KOPT-K1 (cell line): Measurements from ENCODE around the gene RNF182.
"Not testable (repeated sequence)": the region's sequence is repeated elsewhere in the genome, so short reads cannot be mapped to it uniquely, and the experiment has no call there.

Source experiments
- H3K27ac ChIP-seq: fragments of 200-600 bp; sonication (generic); 2 replicates; pipeline ENCODE4 v1.5.1; 2016; ENCODE audit warnings: antibody characterized with exemption, mild to moderate bottlenecking, low read depth, low read length; ENCODE audit not compliant: poor library complexity, severe bottlenecking
- H3K36me3 ChIP-seq: fragments of 200-600 bp; sonication (generic); 2 replicates; pipeline ENCODE4 v1.5.1; 2017; ENCODE audit warnings: antibody characterized with exemption, mild to moderate bottlenecking, low read length, moderate library complexity; ENCODE audit not compliant: insufficient read depth
- H3K9me3 ChIP-seq: fragments of 200-600 bp; sonication (generic); 2 replicates; pipeline ENCODE4 v1.5.1; 2017; ENCODE audit warnings: antibody characterized with exemption, low read length, mild to moderate bottlenecking; ENCODE audit not compliant: insufficient read depth, poor library complexity, severe bottlenecking

RNF182 gene

GRCh38 chr6:13924949-13925881 lies at the start of gene RNF182:
Gene RNF182, plus strand, starts transcription at chr6:13924952. Its CDS starts 52,168 bp downstream, at chr6:13977120.
- Histone ChIP-seq H3K27ac (no peak within 1 kb of the TSS), H3K36me3 (no peaks in the 10 kb centered on the region), H3K9me3 (peaks cover 9% of the 10 kb centered on the region)

GRCh38 chr6:13877051-13877450 lies 47.7 kb upstream of the RNF182 start:
- Histone ChIP-seq H3K36me3 (no peaks in the 10 kb centered on the region), H3K9me3 (peaks cover 5% of the 10 kb centered on the region), H3K27ac (no peak overlapping the region)

GRCh38 chr6:13880061-13880663 lies 44.6 kb upstream of the RNF182 start:
- H3K36me3 ChIP-seq, H3K27ac ChIP-seq: not testable (repeated sequence)
- H3K9me3 ChIP-seq, result peaks cover 10% of the 10 kb centered on the region

GRCh38 chr6:13881621-13882165 lies 43.1 kb upstream of the RNF182 start:
- Histone ChIP-seq H3K27ac (no peak overlapping the region), H3K9me3 (peaks cover 10% of the 10 kb centered on the region), H3K36me3 (no peaks in the 10 kb centered on the region)

GRCh38 chr6:13883966-13884365 lies 40.8 kb upstream of the RNF182 start:
- Histone ChIP-seq H3K27ac (no peak overlapping the region), H3K9me3 (peaks cover 5% of the 10 kb centered on the region), H3K36me3 (no peaks in the 10 kb centered on the region)

GRCh38 chr6:13884397-13884796 lies 40.4 kb upstream of the RNF182 start:
- H3K36me3 ChIP-seq, result no peaks in the 10 kb centered on the region
- H3K27ac ChIP-seq, result no peak overlapping the region
- peaks cover 5% of the 10 kb centered on the region for H3K9me3 ChIP-seq

- H3K36me3 ChIP-seq, result no peaks in the 10 kb centered on the region
- peaks cover 5% of the 10 kb centered on the region for H3K9me3 ChIP-seq
- H3K27ac ChIP-seq, result no peak overlapping the region
Measured at GRCh38 chr6:13885601-13886000, 39.2 kb upstream of the RNF182 start.

- H3K36me3 ChIP-seq, result no peaks in the 10 kb centered on the region
- no peak overlapping the region for H3K27ac ChIP-seq
Measured at GRCh38 chr6:13886949-13887348, 37.8 kb upstream of the RNF182 start.

GRCh38 chr6:13892017-13892645 lies 32.6 kb upstream of the RNF182 start:
- Histone ChIP-seq H3K36me3 (no peaks in the 10 kb centered on the region), H3K9me3 (no peaks in the 10 kb centered on the region)

More at GRCh38 chr6:13886949-13887348, 37.8 kb upstream of the RNF182 start:
- H3K9me3 ChIP-seq, result peaks cover 5% of the 10 kb centered on the region

GRCh38 chr6:13902922-13903321 lies 21.8 kb upstream of the RNF182 start:
- Histone ChIP-seq H3K36me3 (no peaks in the 10 kb centered on the region), H3K9me3 (no peaks in the 10 kb centered on the region), H3K27ac (no peak overlapping the region)

More at GRCh38 chr6:13892017-13892645, 32.6 kb upstream of the RNF182 start:
- H3K27ac ChIP-seq, result no peak overlapping the region

GRCh38 chr6:13903364-13903763 lies 21.4 kb upstream of the RNF182 start:
- Histone ChIP-seq H3K27ac (no peak overlapping the region), H3K36me3 (no peaks in the 10 kb centered on the region), H3K9me3 (no peaks in the 10 kb centered on the region)

- Histone ChIP-seq H3K36me3 (no peaks in the 10 kb centered on the region), H3K9me3 (no peaks in the 10 kb centered on the region), H3K27ac (no peak overlapping the region)
Measured at GRCh38 chr6:13907001-13907350, 17.8 kb upstream of the RNF182 start.

- no peaks in the 10 kb centered on the region for H3K9me3 ChIP-seq
- H3K27ac ChIP-seq, result no peak overlapping the region
- H3K36me3 ChIP-seq, result no peaks in the 10 kb centered on the region
Measured at GRCh38 chr6:13907614-13908215, 17.0 kb upstream of the RNF182 start.

GRCh38 chr6:13908955-13909381 lies 15.8 kb upstream of the RNF182 start:
- Histone ChIP-seq H3K9me3 (no peaks in the 10 kb centered on the region), H3K36me3 (no peaks in the 10 kb centered on the region), H3K27ac (no peak overlapping the region)

- H3K9me3 ChIP-seq, result no peaks in the 10 kb centered on the region
- H3K36me3 ChIP-seq, result no peaks in the 10 kb centered on the region
- H3K27ac ChIP-seq, result no peak overlapping the region
Measured at GRCh38 chr6:13910443-13910842, 14.3 kb upstream of the RNF182 start.
